HEK293T (cell line): Measurements from ENCODE around the gene ACMSD.
"Not testable (repeated sequence)": the region's sequence is repeated elsewhere in the genome, so short reads cannot be mapped to it uniquely, and the experiment has no call there.

Source experiments
- BHLHE40 ChIP-seq: fragments of 450-650 bp; IDR thresholded peaks from 2 replicates; pipeline ENCODE4 v1.6.1; 2016; ENCODE audit warnings: mild to moderate bottlenecking, moderate library complexity, borderline replicate concordance
- LEF1 ChIP-seq: fragments of 450-650 bp; IDR thresholded peaks from 2 replicates; pipeline ENCODE4 v1.6.1; 2017; ENCODE audit warnings: mild to moderate bottlenecking, borderline replicate concordance
- SP1 ChIP-seq: fragments of 450-650 bp; IDR thresholded peaks from 2 replicates; pipeline ENCODE4 v1.6.1; 2017

DNA sequence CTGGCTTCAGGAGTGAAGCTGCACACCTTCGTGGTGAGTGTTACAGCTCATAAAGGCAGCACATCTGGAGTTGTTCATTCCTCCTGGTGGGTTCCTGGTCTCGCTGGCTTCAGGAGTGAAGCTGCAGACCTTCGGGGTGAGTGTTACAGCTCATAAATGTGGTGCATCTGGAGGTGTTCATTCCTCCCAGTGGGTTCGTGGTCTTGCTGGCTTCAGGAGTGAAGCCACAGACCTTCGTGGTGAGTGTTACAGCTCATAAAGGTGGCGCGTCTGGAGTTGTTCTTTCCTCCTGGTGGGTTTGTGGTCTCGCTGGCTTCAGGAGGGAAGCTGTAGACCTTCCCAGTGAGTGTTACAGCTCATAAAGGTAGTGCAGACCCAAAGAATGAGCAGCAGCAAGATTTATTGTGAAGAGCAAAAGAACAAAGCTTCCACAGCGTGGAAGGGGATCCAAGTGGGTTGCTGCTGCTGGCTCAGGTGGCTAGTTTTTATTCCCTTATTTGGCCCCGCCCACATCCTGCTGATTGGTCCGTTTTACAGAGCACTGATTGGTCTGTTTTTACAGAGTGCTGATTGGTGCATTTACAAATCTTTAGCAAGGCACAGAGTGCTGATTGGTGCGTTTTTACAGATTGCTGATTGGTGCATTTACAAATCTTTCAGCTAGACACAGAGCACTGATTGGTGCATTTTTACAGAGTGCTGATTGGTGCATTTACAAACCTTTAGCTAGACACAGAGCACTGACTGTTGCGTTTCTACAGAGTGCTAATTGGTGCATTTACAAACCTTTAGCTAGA, 34.6 kb upstream of the ACMSD start:
- TF ChIP-seq SP1, LEF1, BHLHE40: not testable (repeated sequence)
